NCI-H2029 treated with DMSO at 0.1 percent for 48 hours (cell line): ENCODE measurements around the gene EIF4A2.
A peak's percentile ranks its signal among the peaks of the same experiment; 100 is the strongest.
"Not testable (repeated sequence)": the region's sequence is repeated elsewhere in the genome, so short reads cannot be mapped to it uniquely, and the experiment has no call there.

Source experiments
- DNase-seq: peaks from one replicate; lab custom pipeline; 2025; lab: John Stamatoyannopoulos, UW

The EIF4A2 gene

GRCh38 chr3:186821429-186822387 is 38.3 kb downstream of the EIF4A2 start:
- DNase-seq, result peak; percentile 30

- not testable (repeated sequence) for DNase-seq
Observed at GRCh38 chr3:186822388-186822759, 39.0 kb downstream of the EIF4A2 start.

GRCh38 chr3:186823386-186823785 is 40.0 kb downstream of the EIF4A2 start:
- no peak for DNase-seq

- no peak for DNase-seq
Observed at GRCh38 chr3:186824430-186825139, 41.2 kb downstream of the EIF4A2 start.

- no peak for DNase-seq
Observed at GRCh38 chr3:186825294-186825821, 42.0 kb downstream of the EIF4A2 start.

GRCh38 chr3:186825872-186826409 is 42.6 kb downstream of the EIF4A2 start:
- DNase-seq, result no peak

- DNase-seq, result no peak
Observed at GRCh38 chr3:186826410-186826975, 43.1 kb downstream of the EIF4A2 start.

GRCh38 chr3:186826976-186827857 is 43.8 kb downstream of the EIF4A2 start:
- peak; percentile 34 for DNase-seq

- DNase-seq, result no peak
Observed at GRCh38 chr3:186828340-186828739, 45.0 kb downstream of the EIF4A2 start.

- no peak for DNase-seq
Observed at GRCh38 chr3:186831798-186832197, 48.4 kb downstream of the EIF4A2 start.

GRCh38 chr3:186832276-186832675 is 48.9 kb downstream of the EIF4A2 start:
- DNase-seq, result no peak
